Gastroesophageal sphincter (tissue), 4 donors: ENCODE data around the gene EHMT1. TPM values are rescaled to one million over a fixed set of nuclear protein-coding genes. Genes with fewer than 3 reads are reported as not detected.

Experiments
- ATAC-seq: fragments of 150-250 bp; one replicate; pipeline ENCODE4 v1.9.1; 2016; ENCODE audit warnings: mild to moderate bottlenecking, moderate library complexity
- H3K27ac ChIP-seq, 4 donors: fragments of 200-600 bp; sonication (generic) in 3 of 4; 1 replicate in 3 of 4; 2 replicates in 1 of 4; pipeline ENCODE4 v1.5.1; 2016 to 2019
- H3K27me3 ChIP-seq: fragments of 200-600 bp; sonication (generic); one replicate; pipeline ENCODE4 v1.5.1; 2019
- H3K36me3 ChIP-seq, 2 donors: fragments of 200-600 bp; sonication (generic); one replicate each; pipeline ENCODE4 v1.5.1; 2019; ENCODE audit warnings: control low read depth in 1 of 2
- H3K4me1 ChIP-seq, 3 donors: fragments of 200-600 bp; sonication (generic); 1 replicate in 2 of 3; 2 replicates in 1 of 3; pipeline ENCODE4 v1.5.1; 2016 to 2019; ENCODE audit warnings: control low read depth in 2 of 3
- H3K4me3 ChIP-seq, 2 donors: fragments of 200-600 bp; sonication (generic); one replicate each; pipeline ENCODE4 v1.5.1; 2019; ENCODE audit warnings: mild to moderate bottlenecking in 1 of 2, moderate library complexity in 1 of 2
- H3K9me3 ChIP-seq, 3 donors: fragments of 200-600 bp; sonication (generic); one replicate each; pipeline ENCODE4 v1.5.1; 2017 to 2019; ENCODE audit warnings: control low read depth in 2 of 3
- CTCF ChIP-seq, 4 experiments: fragments of 200-600 bp in 2 of 4; fragments of 450-650 bp in 2 of 4; sonication (generic) in 1 of 4; IDR thresholded peaks; one replicate each; pipeline ENCODE4 v1.5.1; 2017 to 2019; ENCODE audit warnings: antibody characterized with exemption in 4 of 4, mild to moderate bottlenecking in 2 of 4, moderate library complexity in 2 of 4
- EP300 ChIP-seq: sonication (generic); formaldehyde crosslinking; IDR thresholded peaks from one replicate; pipeline ENCODE4 v1.6.1; 2017; ENCODE audit warnings: antibody characterized with exemption, mild to moderate bottlenecking
- POLR2A ChIP-seq, 2 donors: fragments of 450-650 bp; IDR thresholded peaks; one replicate each; pipeline ENCODE4 v1.6.1; 2017; ENCODE audit warnings: antibody characterized with exemption in 2 of 2, mild to moderate bottlenecking in 2 of 2, moderate library complexity in 1 of 2
- POLR2AphosphoS5 ChIP-seq: sonication (generic); formaldehyde crosslinking; IDR thresholded peaks from one replicate; pipeline ENCODE4 v1.6.1; 2017; ENCODE audit warnings: antibody characterized with exemption
- WGBS, 2 donors: methylation state at CpG; one replicate each; pipeline ENCODE4 v1.1.5; 2018; ENCODE audit warnings: low coverage in 1 of 2; 5-methylcytosine and 5-hydroxymethylcytosine counted together
- total RNA-seq, 4 donors: library from RNA; depleted of rRNA; stranded (reverse); fragments of >200 nt; gene quantifications; one replicate each; pipeline ENCODE4 v1.1.0, GENCODE V29; 2016

Gene EHMT1
- total RNA-seq, 4 donors from 2014 or later = 49.2 to 79.7 (median 64.7) TPM

- no peak for ATAC-seq
- peaks cover 0 to 9% (median 0%) of the 10 kb centered on the region in 3 donors for H3K4me1 ChIP-seq
- H3K27me3 ChIP-seq = no peaks in the 10 kb centered on the region
- H3K36me3 ChIP-seq = peaks cover 0 to 75% of the 10 kb centered on the region in 2 donors
- no peaks in the 10 kb centered on the region for H3K9me3 ChIP-seq
- WGBS, 2 donors = 63 to 100% methylated on average over 1 to 3 of the region's 10 CpGs
- H3K27ac ChIP-seq = no peak overlapping the region
- TF ChIP-seq POLR2AphosphoS5 (no peak), POLR2A (IDR thresholded peaks at IDR 0.05) (no peak), EP300 (no peak), CTCF (IDR thresholded peaks at IDR 0.05) (no peak)
- no peak overlapping the region for H3K4me3 ChIP-seq
These were observed 126.8 kb downstream of the EHMT1 start for GRCh38 chr9:137745541-137745991.

- Histone ChIP-seq H3K4me3 (no peak overlapping the region), H3K4me1 (peaks cover 0 to 6% (median 0%) of the 10 kb centered on the region in 3 donors), H3K27ac (no peak overlapping the region), H3K36me3 (peaks cover 0 to 83% of the 10 kb centered on the region in 2 donors), H3K27me3 (no peaks in the 10 kb centered on the region), H3K9me3 (no peaks in the 10 kb centered on the region)
- WGBS, 2 donors = 80 to 94% methylated on average over 4 to 11 of the region's 15 CpGs
- ATAC-seq = no peak
- TF ChIP-seq EP300 (no peak), CTCF (IDR thresholded peaks at IDR 0.05) (no peak), POLR2A (IDR thresholded peaks at IDR 0.05) (no peak), POLR2AphosphoS5 (no peak)
These were observed 129.5 kb downstream of the EHMT1 start for GRCh38 chr9:137748311-137748710.

- no peak for ATAC-seq
- Histone ChIP-seq H3K27me3 (no peaks in the 10 kb centered on the region), H3K4me1 (peaks cover 0 to 6% (median 0%) of the 10 kb centered on the region in 3 donors), H3K4me3 (no peak overlapping the region), H3K27ac (no peak overlapping the region), H3K9me3 (no peaks in the 10 kb centered on the region), H3K36me3 (peaks cover 0 to 83% of the 10 kb centered on the region in 2 donors)
- TF ChIP-seq POLR2AphosphoS5 (no peak), POLR2A (IDR thresholded peaks at IDR 0.05) (no peak), CTCF (IDR thresholded peaks at IDR 0.05) (no peak), EP300 (no peak)
- WGBS, 2 donors = 70 to 76% methylated on average over 2 to 3 of the region's 3 CpGs
These were observed 129.9 kb downstream of the EHMT1 start for GRCh38 chr9:137748741-137749140.

- Histone ChIP-seq H3K27ac (no peak overlapping the region), H3K27me3 (no peaks in the 10 kb centered on the region), H3K36me3 (peaks cover 0 to 83% of the 10 kb centered on the region in 2 donors), H3K4me3 (no peak overlapping the region), H3K9me3 (no peaks in the 10 kb centered on the region), H3K4me1 (peaks cover 0 to 6% (median 0%) of the 10 kb centered on the region in 3 donors)
- no peak for TF ChIP-seq POLR2AphosphoS5
- no peak for TF ChIP-seq EP300
- TF ChIP-seq CTCF (IDR thresholded peaks at IDR 0.05) = no peak
- no peak for TF ChIP-seq POLR2A (IDR thresholded peaks at IDR 0.05)
- ATAC-seq = no peak
- WGBS, 2 donors = 60 to 68% methylated on average over 3 to 4 of the region's 4 CpGs
These were observed 130.7 kb downstream of the EHMT1 start for GRCh38 chr9:137749511-137749910.

GRCh38 chr9:137750007-137750406, 131.2 kb downstream of the EHMT1 start:
- Histone ChIP-seq H3K9me3 (peaks cover 0 to under 1% (median 0%) of the 10 kb centered on the region in 3 donors), H3K27ac (no peak overlapping the region), H3K4me1 (peaks cover 0 to 6% (median 0%) of the 10 kb centered on the region in 3 donors), H3K36me3 (peaks cover 0 to 83% of the 10 kb centered on the region in 2 donors), H3K4me3 (no peak overlapping the region), H3K27me3 (no peaks in the 10 kb centered on the region)
- ATAC-seq = no peak
- TF ChIP-seq POLR2AphosphoS5 (no peak), POLR2A (IDR thresholded peaks at IDR 0.05) (no peak), EP300 (no peak), CTCF (IDR thresholded peaks at IDR 0.05) (no peak)
- 67 to 93% methylated on average over 2 to 3 of the region's 3 CpGs for WGBS, 2 donors
